Measurements from ENCODE around the gene SRPK1.
"Not testable (repeated sequence)": the region's sequence is repeated elsewhere in the genome, so short reads cannot be mapped to it uniquely, and the experiment has no call there.

The SRPK1 gene

DNA sequence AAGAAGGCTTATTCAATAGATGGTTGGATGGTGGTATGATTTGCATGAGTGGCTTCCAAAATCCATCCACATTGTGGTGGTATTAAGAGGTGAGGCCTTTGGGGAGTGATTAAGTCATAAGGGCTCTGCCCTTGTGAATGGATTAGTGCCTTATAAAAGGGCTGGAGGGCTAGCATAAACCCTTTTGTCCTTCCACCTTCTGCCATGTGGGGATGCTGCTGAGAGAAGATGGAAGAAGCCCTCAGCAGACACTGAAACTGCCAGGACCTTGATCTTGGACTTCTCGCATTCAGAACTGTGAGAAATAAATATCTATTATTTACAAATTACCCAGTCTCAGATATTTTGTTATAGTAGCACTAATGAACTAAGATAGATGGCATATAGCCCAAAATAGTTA is 27.8 kb upstream of the SRPK1 start:
- no peak overlapping the region for H3K4me3 ChIP-seq (ENCODE audit: low read length)
- no peak overlapping the region for H3K4me2 ChIP-seq (ENCODE audit: low read length)
- no peaks in the 10 kb centered on the region for H3K36me3 ChIP-seq (ENCODE audit: insufficient read depth, low read length)
- no peaks in the 10 kb centered on the region for H3K9me3 ChIP-seq (replicated peaks; ENCODE audit: low read length)
- H3K4me1 ChIP-seq (ENCODE audit: control insufficient read depth, insufficient read depth, low read length): peaks cover 7% of the 10 kb centered on the region
- H3K9ac ChIP-seq (ENCODE audit: low read depth, low read length): no peak overlapping the region
- H3K27me3 ChIP-seq (ENCODE audit: control insufficient read depth, insufficient read depth, low read length): no peaks in the 10 kb centered on the region

DNA sequence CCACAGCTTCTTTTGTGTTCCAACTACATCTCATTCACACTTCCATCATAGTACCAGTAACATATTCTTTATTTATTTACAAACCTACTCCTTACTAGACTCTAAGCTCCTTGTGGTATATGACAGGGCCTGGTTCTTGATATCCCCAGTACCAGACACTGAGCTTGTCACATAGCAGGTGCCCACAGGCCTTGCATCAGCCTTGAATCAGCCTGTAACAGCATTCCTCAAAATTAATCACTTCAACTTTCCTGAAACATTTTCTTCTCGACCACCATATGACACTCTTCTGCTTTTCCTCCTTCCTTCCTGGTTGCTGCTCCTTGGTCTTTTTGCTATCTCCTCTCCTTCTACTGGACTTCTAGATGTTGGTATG is 24.7 kb upstream of the SRPK1 start:
- Histone ChIP-seq H3K4me3 (ENCODE audit: low read length) (no peak overlapping the region), H3K27me3 (ENCODE audit: control insufficient read depth, insufficient read depth, low read length) (no peaks in the 10 kb centered on the region), H3K4me2 (ENCODE audit: low read length) (no peak overlapping the region), H3K9me3 (replicated peaks; ENCODE audit: low read length) (no peaks in the 10 kb centered on the region), H3K9ac (ENCODE audit: low read depth, low read length) (no peak overlapping the region), H3K36me3 (ENCODE audit: insufficient read depth, low read length) (no peaks in the 10 kb centered on the region), H3K4me1 (ENCODE audit: control insufficient read depth, insufficient read depth, low read length) (no peaks in the 10 kb centered on the region)

DNA sequence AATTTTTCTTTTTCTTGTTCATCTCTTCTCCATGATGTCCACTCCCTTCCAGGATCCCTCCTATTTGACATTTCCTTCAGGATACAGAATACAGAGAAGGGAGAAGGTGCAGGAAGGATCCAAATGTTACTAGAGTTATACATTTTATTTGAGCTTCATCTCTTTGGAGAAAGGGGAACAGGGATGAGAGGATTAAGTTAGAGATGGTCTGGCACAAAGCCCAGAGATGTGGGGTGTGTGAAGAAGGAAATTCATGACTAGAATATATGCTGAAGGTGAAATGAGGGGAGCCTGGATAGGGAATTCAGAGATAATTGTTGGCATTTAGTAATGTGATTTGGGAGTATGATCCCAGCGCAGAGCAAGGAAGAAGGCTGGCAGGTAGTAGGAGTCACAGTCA is 22.5 kb upstream of the SRPK1 start:
- H3K4me1 ChIP-seq (ENCODE audit: control insufficient read depth, insufficient read depth, low read length): no peaks in the 10 kb centered on the region
- no peaks in the 10 kb centered on the region for H3K9me3 ChIP-seq (replicated peaks; ENCODE audit: low read length)
- H3K27me3 ChIP-seq (ENCODE audit: control insufficient read depth, insufficient read depth, low read length): no peaks in the 10 kb centered on the region
- H3K4me3 ChIP-seq (ENCODE audit: low read length): no peak overlapping the region
- H3K9ac ChIP-seq (ENCODE audit: low read depth, low read length): no peak overlapping the region
- no peak overlapping the region for H3K4me2 ChIP-seq (ENCODE audit: low read length)
- no peaks in the 10 kb centered on the region for H3K36me3 ChIP-seq (ENCODE audit: insufficient read depth, low read length)

DNA sequence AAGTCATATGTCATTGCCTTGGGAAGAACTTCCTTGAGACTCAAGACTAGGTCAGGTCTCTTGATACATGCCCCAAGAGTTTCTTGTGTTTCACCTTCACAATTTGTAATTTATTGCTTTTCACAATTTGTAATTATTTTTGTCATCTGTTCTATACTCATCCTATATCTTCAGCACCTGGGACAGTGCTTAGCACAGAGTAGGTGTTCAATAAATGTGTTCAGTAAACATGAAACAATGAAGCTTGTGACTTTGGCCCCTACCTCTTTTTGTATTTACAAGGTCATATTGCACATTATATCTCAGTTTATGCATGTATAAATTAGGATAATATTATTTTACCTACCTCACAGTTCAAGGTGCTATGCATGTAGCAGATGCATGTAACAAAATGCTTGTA is 21.5 kb upstream of the SRPK1 start:
- Histone ChIP-seq H3K4me1 (ENCODE audit: control insufficient read depth, insufficient read depth, low read length) (no peaks in the 10 kb centered on the region), H3K9me3 (replicated peaks; ENCODE audit: low read length) (no peaks in the 10 kb centered on the region), H3K36me3 (ENCODE audit: insufficient read depth, low read length) (no peaks in the 10 kb centered on the region), H3K4me2 (ENCODE audit: low read length) (no peak overlapping the region), H3K27me3 (ENCODE audit: control insufficient read depth, insufficient read depth, low read length) (no peaks in the 10 kb centered on the region), H3K9ac (ENCODE audit: low read depth, low read length) (no peak overlapping the region), H3K4me3 (ENCODE audit: low read length) (no peak overlapping the region)

DNA sequence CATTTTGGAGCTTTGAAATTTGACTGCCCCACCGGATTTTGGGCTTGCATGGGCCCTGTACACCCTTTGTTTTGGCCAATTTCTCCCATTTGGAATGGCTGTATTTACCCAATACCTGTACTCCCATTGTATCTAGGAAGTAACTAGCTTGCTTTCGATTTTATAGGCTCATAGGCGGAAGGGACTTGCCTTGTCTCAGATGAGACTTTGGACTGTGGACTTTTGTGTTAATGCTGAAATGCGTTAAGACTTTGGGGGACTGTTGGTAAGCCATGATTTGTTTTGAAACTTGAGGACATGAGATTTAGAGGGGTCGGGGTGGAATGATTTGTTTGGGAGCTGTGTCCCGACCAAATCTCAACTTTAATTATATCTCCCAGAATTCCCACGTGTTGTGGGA is 20.3 kb upstream of the SRPK1 start:
- H3K4me2 ChIP-seq (ENCODE audit: low read length); H3K9me3 ChIP-seq (replicated peaks; ENCODE audit: low read length); H3K36me3 ChIP-seq (ENCODE audit: insufficient read depth, low read length); H3K4me1 ChIP-seq (ENCODE audit: control insufficient read depth, insufficient read depth, low read length); H3K4me3 ChIP-seq (ENCODE audit: low read length); H3K9ac ChIP-seq (ENCODE audit: low read depth, low read length); H3K27me3 ChIP-seq (ENCODE audit: control insufficient read depth, insufficient read depth, low read length): not testable (repeated sequence)

DNA sequence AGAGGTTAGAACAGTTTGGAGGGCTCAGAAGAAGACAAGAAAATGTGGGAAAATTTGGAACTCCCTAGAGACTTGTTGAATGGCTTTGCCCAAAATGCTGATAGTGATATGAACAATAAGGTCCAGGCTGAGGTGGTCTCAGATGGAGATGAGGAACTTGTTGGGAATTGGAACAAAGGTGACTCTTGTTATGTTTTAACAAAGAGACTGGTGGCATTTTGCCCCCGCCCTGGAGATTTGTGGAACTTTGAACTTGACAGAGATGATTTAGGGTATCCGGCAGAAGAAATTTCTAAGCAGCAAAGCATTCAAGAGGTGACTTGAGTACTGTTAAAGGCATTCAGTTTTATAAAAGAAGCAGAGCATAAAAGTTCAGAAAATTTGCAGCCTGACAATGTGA is 19.1 kb upstream of the SRPK1 start:
- H3K27me3 ChIP-seq (ENCODE audit: control insufficient read depth, insufficient read depth, low read length); H3K4me2 ChIP-seq (ENCODE audit: low read length); H3K4me1 ChIP-seq (ENCODE audit: control insufficient read depth, insufficient read depth, low read length); H3K9me3 ChIP-seq (replicated peaks; ENCODE audit: low read length); H3K4me3 ChIP-seq (ENCODE audit: low read length); H3K36me3 ChIP-seq (ENCODE audit: insufficient read depth, low read length); H3K9ac ChIP-seq (ENCODE audit: low read depth, low read length): not testable (repeated sequence)

DNA sequence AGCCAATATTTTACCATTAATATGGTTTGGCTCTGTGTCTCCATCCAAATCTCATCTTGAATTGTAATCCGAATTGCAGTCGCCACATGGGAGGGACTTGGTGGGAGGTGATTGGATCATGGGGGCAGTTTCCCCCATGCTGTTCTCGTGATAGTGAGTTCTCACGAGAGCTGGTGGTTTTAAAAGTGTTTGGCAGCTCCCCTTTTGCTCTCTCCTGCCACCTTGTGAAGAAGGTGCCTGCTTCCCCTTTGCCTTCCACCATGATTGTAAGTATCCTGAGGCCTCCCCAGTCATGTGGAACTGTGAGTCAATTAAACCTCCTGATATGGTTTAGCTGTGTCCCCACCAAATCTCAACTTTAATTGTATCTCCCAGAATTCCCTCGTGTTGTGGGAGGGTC is 18.4 kb upstream of the SRPK1 start:
- not testable (repeated sequence) for H3K4me2 ChIP-seq (ENCODE audit: low read length); H3K9ac ChIP-seq (ENCODE audit: low read depth, low read length); H3K4me3 ChIP-seq (ENCODE audit: low read length); H3K36me3 ChIP-seq (ENCODE audit: insufficient read depth, low read length); H3K27me3 ChIP-seq (ENCODE audit: control insufficient read depth, insufficient read depth, low read length); H3K9me3 ChIP-seq (replicated peaks; ENCODE audit: low read length); H3K4me1 ChIP-seq (ENCODE audit: control insufficient read depth, insufficient read depth, low read length)

DNA sequence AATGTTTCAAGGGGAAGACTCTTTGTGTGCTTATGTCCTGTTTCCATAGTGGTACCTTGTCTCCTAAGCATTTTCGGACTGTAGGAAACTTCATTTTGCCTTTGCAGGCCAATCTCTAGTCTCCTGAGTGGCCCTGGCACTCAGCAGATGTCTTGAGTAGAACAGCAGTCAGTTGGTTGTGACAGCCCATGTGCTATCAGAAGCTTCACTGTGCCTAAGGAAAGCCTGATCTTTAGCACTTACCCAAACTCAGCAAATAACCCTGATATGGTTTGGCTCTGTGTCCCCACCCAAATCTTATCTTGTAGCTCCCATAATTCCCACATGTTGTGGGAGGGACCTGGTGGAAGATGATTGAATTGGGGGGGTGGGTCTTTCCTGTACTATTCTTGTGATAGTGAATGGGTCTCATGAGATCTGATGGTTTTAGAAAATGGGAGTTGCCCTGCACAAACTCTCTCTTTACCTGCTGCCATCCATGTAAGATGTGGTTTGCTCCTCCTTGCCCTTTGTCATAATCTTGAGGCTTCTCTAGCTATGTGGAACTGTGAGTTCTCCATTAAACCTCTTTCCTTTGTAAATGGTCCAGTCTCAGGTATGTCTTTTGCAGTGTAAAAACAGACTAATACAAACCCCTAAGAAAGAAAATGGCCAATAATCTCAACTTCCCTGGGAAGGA is 15.9 kb upstream of the SRPK1 start:
- Histone ChIP-seq H3K27me3 (ENCODE audit: control insufficient read depth, insufficient read depth, low read length) (peaks cover 3% of the 10 kb centered on the region), H3K4me2 (ENCODE audit: low read length) (no peak overlapping the region), H3K36me3 (ENCODE audit: insufficient read depth, low read length) (no peaks in the 10 kb centered on the region), H3K9me3 (replicated peaks; ENCODE audit: low read length) (no peaks in the 10 kb centered on the region), H3K9ac (ENCODE audit: low read depth, low read length) (no peak overlapping the region), H3K4me1 (ENCODE audit: control insufficient read depth, insufficient read depth, low read length) (no peaks in the 10 kb centered on the region), H3K4me3 (ENCODE audit: low read length) (no peak overlapping the region)

DNA sequence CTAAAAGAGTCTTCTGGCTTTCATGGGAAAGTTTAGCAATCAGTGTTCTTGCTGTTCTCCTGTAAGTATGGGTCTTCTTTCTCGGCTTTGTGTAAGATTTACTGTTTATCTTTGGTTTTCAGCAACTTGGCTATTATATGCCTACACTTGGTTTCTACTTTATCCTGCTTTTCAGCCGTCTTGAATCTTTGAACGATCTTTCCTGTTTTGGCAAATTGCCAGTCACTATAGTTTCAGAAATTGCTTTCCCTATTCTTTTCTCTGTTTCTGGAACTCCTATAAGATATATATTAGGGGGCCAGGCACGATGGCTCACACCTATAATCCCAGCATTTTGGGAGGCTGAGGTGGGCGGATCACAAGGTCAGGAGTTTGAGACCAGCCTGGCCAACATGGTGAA is 14.6 kb upstream of the SRPK1 start:
- H3K4me1 ChIP-seq (ENCODE audit: control insufficient read depth, insufficient read depth, low read length): no peaks in the 10 kb centered on the region
- H3K9me3 ChIP-seq (replicated peaks; ENCODE audit: low read length): no peaks in the 10 kb centered on the region
- no peak overlapping the region for H3K4me3 ChIP-seq (ENCODE audit: low read length)
- H3K27me3 ChIP-seq (ENCODE audit: control insufficient read depth, insufficient read depth, low read length): peaks cover 3% of the 10 kb centered on the region
- H3K9ac ChIP-seq (ENCODE audit: low read depth, low read length): no peak overlapping the region
- H3K4me2 ChIP-seq (ENCODE audit: low read length): no peak overlapping the region
- no peaks in the 10 kb centered on the region for H3K36me3 ChIP-seq (ENCODE audit: insufficient read depth, low read length)

DNA sequence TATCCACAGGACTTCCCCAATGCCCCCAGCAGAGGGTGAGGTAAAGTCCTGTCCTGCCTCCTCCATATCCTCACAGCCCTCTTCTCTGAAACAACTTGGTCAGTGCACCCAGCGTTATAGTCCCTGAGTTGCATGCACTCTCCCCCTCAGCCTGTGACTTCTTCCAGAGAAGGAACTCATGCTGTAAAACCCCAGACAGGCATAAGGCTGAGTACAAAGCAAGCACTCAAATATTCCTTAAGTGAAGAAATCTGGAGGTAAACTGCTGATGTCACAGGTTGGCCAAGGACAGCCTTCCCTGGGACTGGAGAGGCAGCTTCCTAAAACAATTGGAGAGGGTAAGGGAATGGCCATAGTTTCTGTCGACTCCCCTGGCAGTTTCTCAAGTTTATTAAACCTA is 12.9 kb upstream of the SRPK1 start:
- Histone ChIP-seq H3K9ac (ENCODE audit: low read depth, low read length) (no peak overlapping the region), H3K4me3 (ENCODE audit: low read length) (no peak overlapping the region), H3K36me3 (ENCODE audit: insufficient read depth, low read length) (no peaks in the 10 kb centered on the region), H3K4me2 (ENCODE audit: low read length) (no peak overlapping the region), H3K4me1 (ENCODE audit: control insufficient read depth, insufficient read depth, low read length) (no peaks in the 10 kb centered on the region), H3K27me3 (ENCODE audit: control insufficient read depth, insufficient read depth, low read length) (peaks cover 3% of the 10 kb centered on the region), H3K9me3 (replicated peaks; ENCODE audit: low read length) (no peaks in the 10 kb centered on the region)

DNA sequence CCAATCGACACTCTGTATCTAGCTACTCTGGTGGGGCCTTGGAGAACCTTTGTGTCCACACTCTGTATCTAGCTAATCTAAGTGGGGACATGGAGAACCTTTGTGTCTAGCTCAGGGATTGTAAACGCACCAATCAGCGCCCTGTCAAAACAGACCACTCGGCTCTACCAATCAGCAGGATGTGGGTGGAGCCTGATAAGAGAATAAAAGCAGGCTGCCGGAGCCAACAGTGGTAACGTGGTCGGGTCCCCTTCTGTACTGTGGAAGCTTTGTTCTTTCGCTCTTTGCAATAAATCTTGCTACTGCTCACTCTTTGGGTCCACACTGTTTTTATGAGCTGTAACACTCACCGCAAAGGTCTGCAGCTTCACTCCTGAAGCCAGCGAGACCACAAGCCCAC is 11.0 kb upstream of the SRPK1 start:
- H3K4me2 ChIP-seq (ENCODE audit: low read length); H3K4me3 ChIP-seq (ENCODE audit: low read length); H3K27me3 ChIP-seq (ENCODE audit: control insufficient read depth, insufficient read depth, low read length); H3K9me3 ChIP-seq (replicated peaks; ENCODE audit: low read length); H3K9ac ChIP-seq (ENCODE audit: low read depth, low read length); H3K4me1 ChIP-seq (ENCODE audit: control insufficient read depth, insufficient read depth, low read length); H3K36me3 ChIP-seq (ENCODE audit: insufficient read depth, low read length): not testable (repeated sequence)

DNA sequence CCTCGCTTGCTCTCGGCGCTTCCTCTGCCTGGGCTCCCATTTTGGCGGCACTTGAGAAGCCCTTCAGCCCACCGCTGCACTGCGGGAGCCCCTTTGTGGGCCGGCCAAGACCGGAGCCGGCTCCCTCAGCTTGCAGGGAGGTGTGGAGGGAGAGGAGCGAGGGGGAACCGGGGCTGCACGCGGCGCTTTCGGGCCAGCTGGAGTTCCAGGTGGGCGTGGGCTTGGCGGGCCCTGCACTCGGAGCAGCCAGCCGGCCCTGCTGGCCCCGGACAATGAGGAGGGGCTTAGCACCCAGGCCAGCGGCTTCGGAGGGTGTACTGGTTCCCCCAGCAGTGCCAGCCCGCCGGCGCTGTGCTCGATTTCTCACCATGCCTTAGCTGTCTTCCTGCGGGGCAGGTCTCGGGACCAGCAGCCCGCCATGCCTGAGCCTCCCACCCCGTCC is 10.2 kb upstream of the SRPK1 start:
- Histone ChIP-seq H3K36me3 (ENCODE audit: insufficient read depth, low read length) (no peaks in the 10 kb centered on the region), H3K4me1 (ENCODE audit: control insufficient read depth, insufficient read depth, low read length) (no peaks in the 10 kb centered on the region), H3K9ac (ENCODE audit: low read depth, low read length) (no peak overlapping the region), H3K27me3 (ENCODE audit: control insufficient read depth, insufficient read depth, low read length) (peaks cover 3% of the 10 kb centered on the region), H3K9me3 (replicated peaks; ENCODE audit: low read length) (no peaks in the 10 kb centered on the region), H3K4me3 (ENCODE audit: low read length) (no peak overlapping the region), H3K4me2 (ENCODE audit: low read length) (no peak overlapping the region)
